BE2C (cell line): ENCODE results near the gene OR2A12.

ENCODE experiments used
- DNase-seq: peaks from one replicate; pipeline ENCODE4 v3.0.0-alpha.2; 2020
- H3K27me3 ChIP-seq: fragments of 250-450 bp; sonication (Bioruptor Pico); 2 replicates; pipeline ENCODE4 v1.5.1; 2020; ENCODE audit warnings: mild to moderate bottlenecking
- H3K36me3 ChIP-seq: fragments of 250-450 bp; sonication (Bioruptor Pico); 2 replicates; pipeline ENCODE4 v1.5.1; 2020; ENCODE audit warnings: mild to moderate bottlenecking
- H3K4me1 ChIP-seq: fragments of 250-450 bp; sonication (Bioruptor Pico); 2 replicates; pipeline ENCODE4 v1.5.1; 2020
- H3K4me3 ChIP-seq: 2 replicates; pipeline ENCODE4 v1.5.1; 2011; ENCODE audit warnings: low read depth, low read length
- H3K9me3 ChIP-seq: fragments of 250-450 bp; sonication (Bioruptor Pico); 2 replicates; pipeline ENCODE4 v1.5.1; 2020
- TF ChIP-seq, protein P1 (sequence below): IDR thresholded peaks from 2 replicates; pipeline ENCODE4 v1.5.1; 2012; ENCODE audit warnings: mild to moderate bottlenecking, low read depth, low read length

OR2A12 gene

DNA sequence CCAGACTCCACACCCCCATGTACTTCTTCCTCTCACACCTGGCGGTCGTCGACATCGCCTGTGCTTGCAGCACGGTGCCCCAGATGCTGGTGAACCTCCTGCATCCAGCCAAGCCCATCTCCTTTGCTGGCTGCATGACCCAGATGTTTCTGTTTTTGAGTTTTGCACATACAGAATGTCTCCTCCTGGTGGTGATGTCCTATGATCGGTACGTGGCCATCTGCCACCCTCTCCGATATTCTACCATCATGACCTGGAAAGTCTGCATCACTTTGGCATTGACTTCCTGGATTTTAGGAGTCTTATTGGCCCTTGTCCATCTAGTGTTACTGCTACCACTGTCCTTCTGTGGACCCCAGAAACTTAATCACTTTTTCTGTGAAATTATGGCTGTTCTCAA lies 11.7 kb upstream of the OR2A12 start:
- Histone ChIP-seq H3K4me3 (no peak overlapping the region), H3K9me3 (no peaks in the 10 kb centered on the region), H3K4me1 (no peaks in the 10 kb centered on the region), H3K27me3 (no peaks in the 10 kb centered on the region), H3K36me3 (no peaks in the 10 kb centered on the region)
- no peak for DNase-seq
- TF ChIP-seq, protein P1, sequence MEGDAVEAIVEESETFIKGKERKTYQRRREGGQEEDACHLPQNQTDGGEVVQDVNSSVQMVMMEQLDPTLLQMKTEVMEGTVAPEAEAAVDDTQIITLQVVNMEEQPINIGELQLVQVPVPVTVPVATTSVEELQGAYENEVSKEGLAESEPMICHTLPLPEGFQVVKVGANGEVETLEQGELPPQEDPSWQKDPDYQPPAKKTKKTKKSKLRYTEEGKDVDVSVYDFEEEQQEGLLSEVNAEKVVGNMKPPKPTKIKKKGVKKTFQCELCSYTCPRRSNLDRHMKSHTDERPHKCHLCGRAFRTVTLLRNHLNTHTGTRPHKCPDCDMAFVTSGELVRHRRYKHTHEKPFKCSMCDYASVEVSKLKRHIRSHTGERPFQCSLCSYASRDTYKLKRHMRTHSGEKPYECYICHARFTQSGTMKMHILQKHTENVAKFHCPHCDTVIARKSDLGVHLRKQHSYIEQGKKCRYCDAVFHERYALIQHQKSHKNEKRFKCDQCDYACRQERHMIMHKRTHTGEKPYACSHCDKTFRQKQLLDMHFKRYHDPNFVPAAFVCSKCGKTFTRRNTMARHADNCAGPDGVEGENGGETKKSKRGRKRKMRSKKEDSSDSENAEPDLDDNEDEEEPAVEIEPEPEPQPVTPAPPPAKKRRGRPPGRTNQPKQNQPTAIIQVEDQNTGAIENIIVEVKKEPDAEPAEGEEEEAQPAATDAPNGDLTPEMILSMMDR = no peak

DNA sequence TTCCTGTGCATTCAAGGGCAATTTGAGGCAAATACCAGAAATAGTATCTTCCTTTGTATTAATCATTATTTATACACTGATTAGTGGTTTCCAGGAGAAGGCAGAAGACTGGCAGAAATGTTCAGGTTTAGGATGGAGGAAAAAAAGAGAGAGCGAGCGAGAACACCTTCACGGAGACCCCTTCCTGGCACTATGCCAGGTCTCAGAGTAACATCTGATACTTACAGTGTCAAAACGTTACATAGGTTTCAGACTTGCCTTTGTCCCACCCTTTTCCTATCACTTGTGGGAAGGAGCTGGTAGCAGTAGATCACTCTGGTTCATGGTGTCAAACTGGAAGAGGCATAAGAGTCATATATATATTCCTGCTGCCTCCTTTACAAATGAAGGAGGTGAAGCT lies 652 bp downstream of the OR2A12 start:
- DNase-seq = no peak
- TF ChIP-seq, protein P1 = no peak
- no peaks in the 10 kb centered on the region for H3K4me1 ChIP-seq
- no peaks in the 10 kb centered on the region for H3K27me3 ChIP-seq
- H3K36me3 ChIP-seq = no peaks in the 10 kb centered on the region
- peaks cover 5% of the 10 kb centered on the region; the same call in 1 of the 2 replicates for H3K9me3 ChIP-seq
- H3K4me3 ChIP-seq = no peak overlapping the region

DNA sequence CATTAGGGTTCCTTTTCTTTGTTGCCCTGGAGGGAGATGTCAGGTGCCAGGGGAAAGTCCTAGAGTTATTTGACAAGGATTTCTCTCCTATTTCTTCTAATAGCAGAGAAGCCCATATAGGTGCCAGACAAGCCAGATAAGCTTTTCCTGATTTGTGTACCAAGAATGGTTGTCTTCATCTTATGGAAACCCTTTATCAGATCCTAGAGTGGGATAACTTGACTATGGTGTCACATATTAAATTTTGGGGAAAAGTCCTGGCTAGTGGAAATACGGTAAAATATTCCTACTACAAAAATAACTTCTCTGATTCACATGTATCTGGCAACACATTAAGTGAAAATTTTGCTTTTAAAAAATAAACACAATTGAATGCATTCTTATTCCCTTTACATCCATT lies 1.2 kb downstream of the OR2A12 start:
- Histone ChIP-seq H3K4me1 (no peaks in the 10 kb centered on the region), H3K4me3 (no peak overlapping the region), H3K9me3 (peaks cover 5% of the 10 kb centered on the region; the same call in 1 of the 2 replicates), H3K36me3 (no peaks in the 10 kb centered on the region), H3K27me3 (no peaks in the 10 kb centered on the region)
- TF ChIP-seq, protein P1 = no peak
- DNase-seq = no peak

DNA sequence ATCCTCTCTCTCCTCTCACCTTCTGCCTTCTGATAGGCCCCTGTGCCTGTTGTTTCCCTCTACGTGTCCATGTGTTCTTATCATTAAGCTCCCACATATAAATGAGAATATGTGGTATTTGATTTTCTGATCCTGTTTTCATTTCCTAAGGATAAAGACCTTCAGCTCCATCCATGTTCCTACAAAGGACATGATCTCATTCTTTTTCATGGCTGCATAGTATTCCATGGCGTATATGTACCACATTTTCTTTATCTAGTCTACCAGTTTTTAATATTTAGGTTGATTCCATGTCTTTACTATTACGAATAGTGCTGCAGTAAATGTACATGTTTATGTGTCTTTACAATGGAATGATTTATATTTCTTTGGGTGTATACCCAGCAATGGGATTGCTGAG lies 4.6 kb downstream of the OR2A12 start:
- TF ChIP-seq, protein P1 = no peak
- H3K4me3 ChIP-seq = no peak overlapping the region
- no peak for DNase-seq
- no peaks in the 10 kb centered on the region for H3K27me3 ChIP-seq
- no peaks in the 10 kb centered on the region for H3K4me1 ChIP-seq
- no peaks in the 10 kb centered on the region for H3K36me3 ChIP-seq
- peaks cover 5% of the 10 kb centered on the region; the same call in 1 of the 2 replicates for H3K9me3 ChIP-seq

DNA sequence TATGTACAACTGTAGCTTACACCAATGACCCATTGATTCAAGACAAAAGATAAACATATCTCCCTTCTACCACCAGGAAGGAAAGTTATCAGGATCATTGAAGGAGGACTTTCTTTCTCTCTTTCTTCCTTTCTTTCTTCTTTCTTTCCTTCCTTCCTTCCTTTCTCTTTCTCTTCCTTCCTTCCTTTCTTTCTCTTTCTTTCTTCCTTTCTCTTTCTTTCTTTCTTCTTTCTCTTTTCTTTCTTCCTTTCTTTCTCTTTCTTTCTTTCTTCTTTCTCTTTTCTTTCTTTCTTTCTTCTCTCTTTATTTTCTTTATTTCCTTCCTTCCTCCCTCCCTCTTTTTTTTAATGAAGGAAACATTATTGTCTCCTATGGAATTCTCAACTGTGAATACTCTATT lies 12.7 kb downstream of the OR2A12 start:
- Histone ChIP-seq H3K4me1 (no peaks in the 10 kb centered on the region), H3K27me3 (no peaks in the 10 kb centered on the region), H3K9me3 (no peaks in the 10 kb centered on the region), H3K36me3 (no peaks in the 10 kb centered on the region), H3K4me3 (no peak overlapping the region)
- TF ChIP-seq, protein P1 = no peak
- DNase-seq = no peak

DNA sequence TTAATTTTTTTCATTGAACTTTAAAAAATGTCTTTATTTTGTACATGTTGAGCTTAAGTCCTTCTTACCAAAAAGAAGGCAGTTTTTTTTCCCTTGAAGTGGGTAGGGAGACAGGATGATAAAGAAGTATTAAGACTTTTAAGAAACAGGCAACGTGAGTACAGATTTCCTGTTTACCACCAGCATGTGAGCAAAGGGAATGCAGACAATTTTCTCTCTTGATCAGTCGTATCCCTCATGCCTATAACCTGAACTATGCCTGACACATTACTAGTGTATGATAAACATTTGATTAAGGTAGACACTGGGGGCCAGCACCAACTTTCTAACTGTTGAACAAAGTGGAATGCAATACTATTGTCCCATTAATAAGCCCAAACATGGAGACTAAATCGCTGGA lies 14.5 kb downstream of the OR2A12 start:
- no peak for DNase-seq
- Histone ChIP-seq H3K9me3 (no peaks in the 10 kb centered on the region), H3K36me3 (no peaks in the 10 kb centered on the region), H3K27me3 (no peaks in the 10 kb centered on the region), H3K4me3 (no peak overlapping the region), H3K4me1 (no peaks in the 10 kb centered on the region)
- TF ChIP-seq, protein P1 = no peak
